Ovary (tissue), 3 donors: ENCODE results near the gene PARD3B.

Experiments
- CTCF ChIP-seq, 3 donors: fragments of 450-650 bp in 2 of 3; fragments of 200-600 bp in 1 of 3; IDR thresholded peaks; one replicate each; pipeline versions ENCODE4 v1.5.1 to v1.8.0; 2016 to 2022; ENCODE audit warnings: antibody characterized with exemption in 3 of 3, mild to moderate bottlenecking in 1 of 3
- POLR2A ChIP-seq: fragments of 450-650 bp; IDR thresholded peaks from one replicate; pipeline ENCODE4 v1.6.1; 2017; ENCODE audit warnings: antibody characterized with exemption, mild to moderate bottlenecking, moderate library complexity
- donor health status: DM: no; HTN: no; CAD: no.

DNA sequence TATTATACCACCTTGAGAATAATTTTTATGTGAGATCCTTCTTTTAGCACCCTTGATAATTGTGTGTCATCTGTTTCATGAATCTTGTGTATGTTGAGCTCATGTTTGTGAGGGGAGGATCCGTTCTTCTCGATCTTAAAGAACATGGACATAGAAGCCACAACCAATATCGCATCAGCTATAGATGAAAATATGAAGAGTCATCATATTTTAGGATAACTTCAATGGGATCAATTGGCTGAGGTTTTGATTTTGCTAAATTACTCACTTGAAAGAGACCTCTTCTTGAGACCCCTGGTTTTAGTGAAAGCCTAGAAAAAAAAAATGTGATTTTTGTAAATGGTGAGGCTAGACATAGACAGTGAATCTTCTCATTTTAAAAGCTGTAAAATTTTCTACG is 751.7 kb downstream of the PARD3B start:
- TF ChIP-seq POLR2A (no peak), CTCF (IDR thresholded peaks at IDR 0.05) (no peak)
